Neural cell (in vitro differentiated cells): ENCODE results near the gene ABCB8.

ENCODE experiments used
- CTCF ChIP-seq: fragments of 450-650 bp; IDR thresholded peaks from 2 replicates; pipeline ENCODE4 v1.5.1; 2014; ENCODE audit warnings: antibody characterized with exemption, mild to moderate bottlenecking, moderate library complexity; ENCODE audit not compliant: poor library complexity, severe bottlenecking
- EZH2 ChIP-seq: fragments of 200-600, 300-800 bp; shearing (Covaris generic), sonication (generic); IDR thresholded peaks from 2 replicates; pipeline ENCODE4 v1.6.1; 2014; ENCODE audit warnings: antibody characterized with exemption, low read length, borderline replicate concordance, mild to moderate bottlenecking; ENCODE audit not compliant: insufficient read depth, poor library complexity, severe bottlenecking
- SMC3 ChIP-seq: fragments of 450-650 bp; conservative IDR thresholded peaks from 2 replicates; pipeline ENCODE4 v1.6.1; 2014; ENCODE audit warnings: antibody characterized with exemption, mild to moderate bottlenecking, moderate library complexity; ENCODE audit not compliant: poor library complexity

GRCh38 chr7:151011097-151011409 is 17.2 kb upstream of the ABCB8 start:
- TF ChIP-seq EZH2 (no peak), CTCF (no peak), SMC3 (no peak)
